GM19328 (cell line): Measurements from ENCODE around the gene CDC14C.
"Not testable (repeated sequence)": the region's sequence is repeated elsewhere in the genome, so short reads cannot be mapped to it uniquely, and the experiment has no call there.

Experiments
- ATAC-seq: cut with Tn5 transposase; IDR thresholded peaks from one replicate; pipeline ENCODE4 v1.9.1; 2021; ENCODE audit warnings: mild to moderate bottlenecking, moderate library complexity; ENCODE audit not compliant: unreplicated experiment

CDC14C gene

GRCh38 chr7:48924433-48924832, at the start of gene CDC14C:
TSS of gene CDC14C (plus strand) at chr7:48924547. CDS start at chr7:48924673, 126 bp downstream.
- ATAC-seq, result no peak

DNA sequence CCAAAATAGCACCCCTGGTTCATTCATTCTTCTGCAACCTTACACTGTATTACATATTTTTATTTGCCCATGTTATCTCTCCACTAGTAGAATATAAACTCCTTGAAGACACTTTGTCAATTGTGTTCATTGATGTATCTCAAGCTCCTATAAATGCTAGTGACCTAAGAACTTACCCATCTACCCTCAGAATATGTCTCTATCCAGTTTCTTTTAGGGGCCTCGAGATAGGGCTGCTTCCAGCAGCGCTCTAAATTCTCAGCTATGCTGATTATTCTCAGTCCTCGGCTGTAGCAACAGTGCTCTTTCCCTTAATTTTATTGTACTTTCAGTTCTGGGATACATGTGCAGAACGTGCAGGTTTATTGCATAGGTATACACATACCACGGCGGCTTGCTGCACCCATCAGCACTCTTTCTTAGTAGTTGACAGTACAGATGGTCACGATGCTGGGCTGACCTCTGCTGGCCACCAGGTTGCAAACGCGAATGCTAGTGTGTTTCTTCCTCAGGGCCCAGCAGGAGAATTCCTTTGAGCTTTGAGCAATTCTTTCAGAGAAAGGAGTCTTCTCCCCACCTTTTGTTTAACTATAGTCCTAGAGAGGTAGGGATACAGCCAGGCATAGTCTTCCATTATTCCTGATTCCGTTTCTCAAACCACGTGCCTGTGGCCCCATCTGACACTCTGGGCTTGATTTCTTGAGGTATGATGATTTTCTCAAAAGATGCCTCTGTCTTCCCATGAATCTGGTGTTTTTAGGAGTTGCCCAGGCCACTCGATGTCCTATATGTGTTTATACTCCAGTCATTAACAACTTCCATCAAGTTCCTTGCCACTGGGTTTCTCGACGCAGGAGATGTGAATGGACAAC, 49.1 kb upstream of the CDC14C start:
- ATAC-seq, result no peak

GRCh38 chr7:48876087-48876486, 48.3 kb upstream of the CDC14C start:
- ATAC-seq, result no peak

DNA sequence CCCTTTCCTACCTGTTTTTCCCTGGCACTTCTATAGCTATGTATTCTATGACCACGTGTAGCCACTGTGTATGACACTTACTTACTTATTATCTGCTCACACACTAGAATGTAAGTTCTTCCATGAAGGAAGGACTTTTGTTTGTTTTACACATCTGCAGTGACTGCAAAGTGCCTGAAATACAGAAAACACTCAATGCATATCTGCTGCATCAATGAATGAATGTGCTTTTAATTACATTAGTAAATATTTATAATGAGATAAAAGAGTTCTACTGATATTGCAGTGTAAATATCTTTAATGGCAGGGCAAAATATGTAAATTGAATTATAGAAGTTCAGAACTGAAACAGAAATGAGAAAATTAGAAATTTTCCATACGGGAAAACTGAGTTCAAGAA, 43.5 kb upstream of the CDC14C start:
- no peak for ATAC-seq

DNA sequence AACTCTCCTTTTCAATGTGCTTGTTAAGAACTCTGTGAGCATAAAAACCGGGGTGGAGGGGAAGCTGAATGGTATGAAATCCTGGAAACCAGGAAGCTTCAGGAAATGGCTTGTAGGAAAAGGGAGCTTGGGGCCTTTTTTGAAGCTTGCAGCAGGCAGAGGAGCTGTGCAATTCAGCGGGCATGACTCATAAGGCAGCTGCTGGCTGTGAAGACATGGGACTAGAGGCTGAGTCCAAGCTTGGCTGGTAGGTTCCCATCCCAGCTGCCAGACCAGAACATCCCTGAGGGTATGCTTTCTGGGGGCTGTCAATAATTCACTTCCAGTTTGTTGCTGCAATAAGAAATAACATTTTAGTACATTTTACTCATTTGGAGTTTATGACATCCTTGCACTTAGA, 36.8 kb upstream of the CDC14C start:
- ATAC-seq, result no peak

DNA sequence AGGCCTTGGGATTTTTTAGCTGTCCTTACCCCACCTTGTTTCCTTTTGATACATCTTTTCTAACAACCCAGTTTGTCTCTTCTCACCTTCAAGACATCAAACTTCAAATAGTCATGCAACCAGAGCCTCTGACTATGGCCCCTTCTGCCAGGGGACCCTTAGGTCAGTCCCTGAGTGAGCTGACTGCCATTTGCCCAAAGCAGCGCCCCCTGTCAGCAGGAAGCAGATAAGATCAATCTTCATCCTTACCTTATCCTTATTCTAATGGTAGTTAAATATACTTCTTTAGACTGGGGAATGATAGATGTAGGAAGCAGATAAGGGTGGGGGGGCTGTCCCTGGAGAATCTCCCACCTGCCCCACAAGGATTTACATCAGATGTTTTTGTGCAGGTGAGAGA, 29.8 kb upstream of the CDC14C start:
- ATAC-seq, result no peak

DNA sequence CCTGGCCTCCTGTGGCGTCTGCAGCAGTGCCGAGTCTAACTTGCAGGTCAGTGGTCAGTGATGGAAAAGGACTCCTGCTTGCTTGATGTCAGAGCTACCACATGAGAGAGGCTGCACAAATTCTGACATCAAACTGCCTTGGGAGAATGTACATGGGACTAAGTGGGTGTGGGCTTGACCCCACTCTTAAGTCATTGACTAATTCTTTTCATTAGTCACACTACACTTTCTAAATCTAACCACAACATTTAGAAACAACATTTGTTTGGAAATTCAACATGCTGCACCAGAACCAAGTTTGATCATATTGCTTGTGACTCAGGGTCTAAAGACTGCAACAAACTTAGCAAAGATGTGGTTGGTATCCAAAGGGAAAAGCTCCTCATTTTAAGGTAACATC, 24.4 kb upstream of the CDC14C start:
- ATAC-seq, result no peak

DNA sequence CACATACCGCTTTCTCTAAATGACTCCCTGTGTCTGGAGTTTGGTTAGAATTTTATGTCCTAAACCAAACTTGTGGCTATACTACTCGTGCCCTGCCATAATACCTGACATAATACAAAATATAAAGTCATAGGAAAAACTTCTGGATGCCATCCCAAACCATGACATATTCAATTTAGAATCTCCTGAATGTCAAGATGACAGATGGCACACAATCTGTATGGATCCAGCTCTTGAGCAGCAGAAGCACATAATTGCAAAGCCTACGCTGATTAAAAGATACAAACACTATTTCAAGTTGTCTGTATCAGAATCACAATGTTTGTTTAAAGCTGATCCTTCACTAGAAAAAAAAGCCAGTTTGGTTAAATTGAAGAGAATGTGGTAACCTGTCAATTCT, 22.4 kb upstream of the CDC14C start:
- no peak for ATAC-seq

GRCh38 chr7:48904975-48905374, 19.4 kb upstream of the CDC14C start:
- no peak for ATAC-seq

DNA sequence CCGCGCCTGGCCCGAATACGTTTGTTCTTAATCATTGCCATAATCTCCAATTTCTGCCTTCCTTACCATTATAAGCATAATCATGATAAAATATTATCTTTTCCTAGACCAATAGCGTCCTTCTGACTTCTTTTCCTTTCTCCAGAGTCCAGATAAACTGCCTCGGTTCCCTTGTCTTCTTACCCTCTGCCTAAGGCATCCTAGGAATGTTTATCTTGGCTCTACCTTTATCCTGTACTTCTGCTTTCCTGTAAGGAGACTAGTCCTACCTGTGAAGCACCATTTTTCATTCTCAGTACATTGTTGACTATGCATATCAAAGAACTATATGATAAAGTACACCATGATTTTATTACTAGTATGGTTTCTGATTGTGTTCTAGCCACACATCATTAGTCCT, 18.7 kb upstream of the CDC14C start:
- ATAC-seq, result not testable (repeated sequence)

GRCh38 chr7:48909887-48910286, 14.5 kb upstream of the CDC14C start:
- ATAC-seq, result not testable (repeated sequence)

GRCh38 chr7:48931481-48931880, 7.1 kb downstream of the CDC14C start:
- no peak for ATAC-seq

GRCh38 chr7:48932126-48932910, 8.0 kb downstream of the CDC14C start:
- ATAC-seq, result no peak

- no peak for ATAC-seq
Measured at GRCh38 chr7:48933549-48934085, 9.3 kb downstream of the CDC14C start.

DNA sequence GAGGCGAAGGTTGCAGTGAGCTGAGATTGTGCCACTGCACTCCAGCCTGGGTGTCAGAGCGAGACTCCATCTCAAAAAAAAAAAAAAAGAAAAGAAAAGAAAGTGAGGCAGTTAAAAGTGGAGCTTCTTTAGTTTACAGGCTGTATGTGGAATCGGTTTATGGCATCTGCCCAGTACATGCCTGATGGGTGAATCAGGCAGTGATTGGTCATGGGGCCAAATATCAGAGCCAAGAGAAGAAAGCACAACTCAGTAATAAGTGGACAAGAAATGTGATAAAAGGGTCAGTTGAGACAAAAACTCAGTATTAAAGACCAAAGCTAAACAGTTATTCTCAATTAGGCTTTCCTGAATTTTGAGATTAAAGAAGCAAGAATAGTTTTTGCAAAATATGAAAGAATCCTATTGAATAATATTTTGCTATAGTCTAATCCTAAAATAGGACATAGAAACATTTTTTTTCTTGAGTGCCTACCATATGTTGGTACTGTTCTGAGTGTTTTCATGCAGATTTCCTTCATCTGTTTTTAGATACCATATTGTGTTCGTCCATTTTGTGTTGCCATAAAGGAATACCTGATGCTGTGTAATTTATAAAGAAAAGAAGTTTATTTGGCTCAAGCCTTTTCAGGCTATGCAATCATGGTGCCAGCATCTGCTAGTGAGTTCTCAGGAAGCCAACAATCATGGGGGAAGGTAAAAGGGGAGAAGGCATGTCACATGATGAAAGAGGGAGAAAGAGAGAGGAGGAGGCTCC, 14.4 kb downstream of the CDC14C start:
- no peak for ATAC-seq

- no peak for ATAC-seq
Measured at GRCh38 chr7:48943279-48943990, 19.1 kb downstream of the CDC14C start.

- no peak for ATAC-seq
Measured at GRCh38 chr7:48955916-48956315, 31.6 kb downstream of the CDC14C start.

DNA sequence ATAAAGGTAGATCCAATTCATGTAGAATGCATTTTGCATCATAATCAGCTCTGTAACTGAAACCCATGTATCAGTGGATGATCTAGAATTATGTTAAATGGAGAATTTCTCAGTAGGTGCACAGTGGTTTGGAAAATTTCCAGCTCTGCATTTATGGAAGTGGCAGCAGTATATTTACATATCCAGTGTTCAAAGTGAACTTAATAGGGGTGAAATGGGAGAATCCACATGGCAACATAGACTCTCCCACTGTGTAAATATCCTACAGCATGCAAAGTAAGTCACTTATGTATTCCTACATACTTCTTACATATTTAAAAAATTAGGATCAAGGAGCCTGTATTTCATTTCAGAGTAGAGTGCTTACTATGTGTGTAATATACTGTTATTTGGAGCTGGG, 35.3 kb downstream of the CDC14C start:
- ATAC-seq, result no peak

DNA sequence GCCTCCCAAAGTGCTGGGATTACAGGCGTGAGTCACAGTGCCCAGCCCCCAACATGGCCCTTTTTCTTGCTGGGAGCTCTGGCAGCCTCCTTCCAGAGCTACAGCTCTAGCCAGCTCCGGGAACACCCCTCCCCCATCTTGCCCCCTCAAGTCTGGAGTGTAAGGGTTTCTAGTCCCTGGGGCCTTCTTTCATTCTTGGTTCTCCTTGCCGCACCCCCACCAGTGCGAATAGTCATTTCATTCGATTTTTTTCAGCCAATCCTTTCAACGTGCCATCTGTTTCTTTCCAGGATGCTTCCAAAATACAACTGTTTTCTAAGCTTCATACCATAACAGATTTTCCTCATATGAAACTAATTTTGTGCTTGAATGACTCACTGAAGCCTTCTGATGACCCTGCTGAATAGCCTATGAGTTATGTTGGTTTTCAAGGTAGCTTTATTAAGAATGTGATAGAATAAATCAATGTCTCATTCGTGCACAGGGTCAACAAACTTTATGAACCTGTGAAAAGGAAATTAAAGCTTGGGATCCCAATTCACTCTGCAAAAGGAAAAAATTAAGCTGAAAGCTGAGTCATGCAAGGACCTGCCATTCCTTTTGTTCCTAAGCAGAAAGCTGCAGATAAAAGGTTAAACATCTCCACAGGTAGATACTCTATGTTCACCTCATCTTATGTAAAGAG, 38.6 kb downstream of the CDC14C start:
- no peak for ATAC-seq

GRCh38 chr7:48964074-48964473, 39.7 kb downstream of the CDC14C start:
- no peak for ATAC-seq
